Measurements from ENCODE around the gene TMPRSS2.

TMPRSS2 gene

GRCh38 chr21:41497008-41497407 lies 10.9 kb downstream of the TMPRSS2 start:
- no peak for TF ChIP-seq POLR2AphosphoS5 (IDR thresholded peaks at IDR 0.05; ENCODE audit: low read depth, low read length)

- TF ChIP-seq REST (IDR thresholded peaks at IDR 0.05; ENCODE audit: insufficient read depth in 1 of 2, low read depth in 2 of 2, low read length in 2 of 2) (no peak), SIN3A (IDR thresholded peaks at IDR 0.05; ENCODE audit: borderline replicate concordance, insufficient read depth, low read length) (no peak), FOXP2 (optimal IDR thresholded peaks at IDR 0.05; ENCODE audit: borderline replicate concordance, extremely low read depth, extremely low read length, insufficient read depth) (no peak)
These were observed 13.7 kb downstream of the TMPRSS2 start for GRCh38 chr21:41494242-41494641.

- TF ChIP-seq FOXP2 (optimal IDR thresholded peaks at IDR 0.05; ENCODE audit: borderline replicate concordance, extremely low read depth, extremely low read length, insufficient read depth) (no peak), SIN3A (IDR thresholded peaks at IDR 0.05; ENCODE audit: borderline replicate concordance, insufficient read depth, low read length) (no peak), TAF1 (IDR thresholded peaks at IDR 0.05; ENCODE audit: borderline replicate concordance, insufficient read depth, low read length) (no peak), REST (IDR thresholded peaks at IDR 0.05; ENCODE audit: insufficient read depth in 1 of 2, low read depth in 2 of 2, low read length in 2 of 2) (no peak), POLR2AphosphoS5 (IDR thresholded peaks at IDR 0.05; ENCODE audit: low read depth, low read length) (no peak)
These were observed 16.5 kb downstream of the TMPRSS2 start for GRCh38 chr21:41491412-41491811.

- TF ChIP-seq REST (IDR thresholded peaks at IDR 0.05; ENCODE audit: insufficient read depth in 1 of 2, low read depth in 2 of 2, low read length in 2 of 2) = peak in 1 of 2 experiments; percentile 39; a peak in 1 of 4 replicates
- TF ChIP-seq SIN3A (IDR thresholded peaks at IDR 0.05; ENCODE audit: borderline replicate concordance, insufficient read depth, low read length) = no peak
These were observed 17.6 kb downstream of the TMPRSS2 start for GRCh38 chr21:41490330-41490729.

- no peak for TF ChIP-seq FOXP2 (optimal IDR thresholded peaks at IDR 0.05; ENCODE audit: borderline replicate concordance, extremely low read depth, extremely low read length, insufficient read depth)
- no peak for TF ChIP-seq POLR2AphosphoS5 (IDR thresholded peaks at IDR 0.05; ENCODE audit: low read depth, low read length)
- TF ChIP-seq REST (IDR thresholded peaks at IDR 0.05; ENCODE audit: insufficient read depth in 1 of 2, low read depth in 2 of 2, low read length in 2 of 2) = no peak
- no peak for TF ChIP-seq TAF1 (IDR thresholded peaks at IDR 0.05; ENCODE audit: borderline replicate concordance, insufficient read depth, low read length)
- TF ChIP-seq SIN3A (IDR thresholded peaks at IDR 0.05; ENCODE audit: borderline replicate concordance, insufficient read depth, low read length) = no peak
These were observed 18.6 kb downstream of the TMPRSS2 start for GRCh38 chr21:41489329-41489728.

GRCh38 chr21:41488080-41488479 lies 19.9 kb downstream of the TMPRSS2 start:
- TF ChIP-seq SIN3A (IDR thresholded peaks at IDR 0.05; ENCODE audit: borderline replicate concordance, insufficient read depth, low read length) (no peak), POLR2AphosphoS5 (IDR thresholded peaks at IDR 0.05; ENCODE audit: low read depth, low read length) (no peak), TAF1 (IDR thresholded peaks at IDR 0.05; ENCODE audit: borderline replicate concordance, insufficient read depth, low read length) (no peak), FOXP2 (optimal IDR thresholded peaks at IDR 0.05; ENCODE audit: borderline replicate concordance, extremely low read depth, extremely low read length, insufficient read depth) (no peak), REST (IDR thresholded peaks at IDR 0.05; ENCODE audit: insufficient read depth in 1 of 2, low read depth in 2 of 2, low read length in 2 of 2) (no peak)
